Astrocyte (in vitro differentiated cells and primary cell): ENCODE measurements around the gene KIRREL3. TPM values are rescaled to one million over a fixed set of nuclear protein-coding genes. Genes with fewer than 3 reads are reported as not detected.

Source experiments
- DNase-seq: peaks from one replicate; pipeline ENCODE4 v3.0.0-alpha.2; 2010; ENCODE audit warnings: low read depth
- FAIRE-seq: peaks from 2 replicates; lab custom pipeline; 2011; peaks lifted over from hg19 to GRCh38; lab: Jason Lieb, UNC
- H2AFZ ChIP-seq: 2 replicates; pipeline ENCODE4 v1.6.0; 2012; ENCODE audit warnings: low read depth, low read length, inconsistent platforms
- H3K27ac ChIP-seq: 2 replicates; pipeline ENCODE4 v1.5.1; 2011; ENCODE audit warnings: low read depth, low read length, inconsistent platforms
- H3K27me3 ChIP-seq: 2 replicates; pipeline ENCODE4 v1.6.0; 2011; ENCODE audit warnings: low read length, inconsistent platforms; ENCODE audit not compliant: insufficient read depth
- H3K36me3 ChIP-seq: 2 replicates; pipeline ENCODE4 v1.5.1; 2011; ENCODE audit warnings: low read length, inconsistent platforms; ENCODE audit not compliant: insufficient read depth
- H3K4me1 ChIP-seq: 2 replicates; pipeline ENCODE4 v1.5.1; 2011; ENCODE audit warnings: low read length, inconsistent platforms; ENCODE audit not compliant: insufficient read depth
- H3K4me2 ChIP-seq: 2 replicates; pipeline ENCODE4 v1.6.0; 2012; ENCODE audit warnings: low read length, inconsistent platforms
- H3K4me3 ChIP-seq: 2 replicates; pipeline ENCODE4 v1.5.1; 2011; ENCODE audit warnings: low read depth, mild to moderate bottlenecking, low read length, inconsistent platforms; ENCODE audit not compliant: insufficient read depth
- H3K79me2 ChIP-seq: 2 replicates; pipeline ENCODE4 v1.6.0; 2012; ENCODE audit warnings: mild to moderate bottlenecking, low read length, inconsistent platforms; ENCODE audit not compliant: insufficient read depth
- H3K9ac ChIP-seq: 2 replicates; pipeline ENCODE4 v1.6.0; 2012; ENCODE audit warnings: mild to moderate bottlenecking, low read length, inconsistent platforms
- H3K9me3 ChIP-seq: 2 replicates; pipeline ENCODE4 v1.5.1; 2012; ENCODE audit warnings: low read depth, mild to moderate bottlenecking, low read length, inconsistent platforms; ENCODE audit not compliant: insufficient read depth
- H4K20me1 ChIP-seq: 2 replicates; pipeline ENCODE4 v1.6.0; 2012; ENCODE audit warnings: low read length, inconsistent platforms; ENCODE audit not compliant: insufficient read depth
- H3K27ac Mint-ChIP-seq: one replicate; pipeline ENCODE4 v1.8.0; 2021; ENCODE audit warnings: mild to moderate bottlenecking, mixed read lengths; ENCODE audit not compliant: unreplicated experiment
- H3K27me3 Mint-ChIP-seq: one replicate; pipeline ENCODE4 v1.8.0; 2021; ENCODE audit warnings: low read depth, mixed read lengths; ENCODE audit not compliant: unreplicated experiment
- H3K36me3 Mint-ChIP-seq: one replicate; pipeline ENCODE4 v1.8.0; 2021; ENCODE audit warnings: low read depth, mixed read lengths; ENCODE audit not compliant: unreplicated experiment
- H3K4me1 Mint-ChIP-seq: one replicate; pipeline ENCODE4 v1.8.0; 2021; ENCODE audit warnings: low read depth, mixed read lengths; ENCODE audit not compliant: unreplicated experiment
- H3K4me3 Mint-ChIP-seq: one replicate; pipeline ENCODE4 v1.8.0; 2021; ENCODE audit warnings: mild to moderate bottlenecking, moderate library complexity, mixed read lengths; ENCODE audit not compliant: unreplicated experiment
- H3K9me3 Mint-ChIP-seq: one replicate; pipeline ENCODE4 v1.8.0; 2021; ENCODE audit warnings: mild to moderate bottlenecking, mixed read lengths; ENCODE audit not compliant: unreplicated experiment
- CTCF ChIP-seq: IDR thresholded peaks from 2 replicates; pipeline ENCODE4 v1.5.1; 2011; ENCODE audit warnings: low read depth, mild to moderate bottlenecking, inconsistent platforms, low read length, moderate library complexity; ENCODE audit not compliant: insufficient read depth
- EZH2 ChIP-seq: IDR thresholded peaks from 2 replicates; pipeline ENCODE4 v1.6.1; 2012; ENCODE audit warnings: mild to moderate bottlenecking, low read length, inconsistent platforms; ENCODE audit not compliant: insufficient read depth
- total RNA-seq: library from RNA; stranded (reverse); gene quantifications from 2 replicates; pipeline ENCODE4 v1.2.1, GENCODE V29; 2021

Gene KIRREL3
- total RNA-seq, 1 donor from 2014 or later = 0.91 TPM

- H3K4me1 ChIP-seq = peaks cover 17% of the 10 kb centered on the region
- Mint-ChIP-seq H3K27me3 (peaks cover 13% of the 10 kb centered on the region), H3K36me3 (no peaks in the 10 kb centered on the region), H3K9me3 (peaks cover 2% of the 10 kb centered on the region), H3K4me1 (peaks cover 10% of the 10 kb centered on the region), H3K27ac (no peak overlapping the region), H3K4me3 (no peak overlapping the region)
- H2AFZ ChIP-seq = no peak overlapping the region
- no peak overlapping the region for H3K4me3 ChIP-seq
- no peak for DNase-seq
- H3K79me2 ChIP-seq = no peaks in the 10 kb centered on the region
- TF ChIP-seq EZH2 = no peak
- TF ChIP-seq CTCF = no peak
- no peak overlapping the region for H3K27ac ChIP-seq
- H3K27me3 ChIP-seq = no peaks in the 10 kb centered on the region
- FAIRE-seq = no peak
- H3K4me2 ChIP-seq = peak overlapping the region; percentile 47
- no peak overlapping the region for H3K9ac ChIP-seq
- H3K36me3 ChIP-seq = no peaks in the 10 kb centered on the region
- H4K20me1 ChIP-seq = no peaks in the 10 kb centered on the region
- no peaks in the 10 kb centered on the region for H3K9me3 ChIP-seq
Measured at GRCh38 chr11:126817523-126818450, 182.8 kb downstream of the KIRREL3 start.

- Histone ChIP-seq H3K27me3 (no peaks in the 10 kb centered on the region), H3K4me3 (no peak overlapping the region), H3K4me1 (peaks cover 17% of the 10 kb centered on the region), H3K4me2 (peak overlapping the region; percentile 47), H3K79me2 (no peaks in the 10 kb centered on the region), H2AFZ (no peak overlapping the region), H3K36me3 (no peaks in the 10 kb centered on the region), H3K9me3 (no peaks in the 10 kb centered on the region), H3K27ac (no peak overlapping the region), H3K9ac (no peak overlapping the region), H4K20me1 (no peaks in the 10 kb centered on the region)
- H3K27me3 Mint-ChIP-seq = peaks cover 8% of the 10 kb centered on the region
- no peaks in the 10 kb centered on the region for H3K36me3 Mint-ChIP-seq
- H3K27ac Mint-ChIP-seq = no peak overlapping the region
- DNase-seq (no peak), FAIRE-seq (no peak)
- no peak overlapping the region for H3K4me3 Mint-ChIP-seq
- peaks cover 10% of the 10 kb centered on the region for H3K4me1 Mint-ChIP-seq
- peaks cover 2% of the 10 kb centered on the region for H3K9me3 Mint-ChIP-seq
- TF ChIP-seq CTCF (no peak), EZH2 (no peak)
Measured at GRCh38 chr11:126817096-126817495, 183.5 kb downstream of the KIRREL3 start.

DNA sequence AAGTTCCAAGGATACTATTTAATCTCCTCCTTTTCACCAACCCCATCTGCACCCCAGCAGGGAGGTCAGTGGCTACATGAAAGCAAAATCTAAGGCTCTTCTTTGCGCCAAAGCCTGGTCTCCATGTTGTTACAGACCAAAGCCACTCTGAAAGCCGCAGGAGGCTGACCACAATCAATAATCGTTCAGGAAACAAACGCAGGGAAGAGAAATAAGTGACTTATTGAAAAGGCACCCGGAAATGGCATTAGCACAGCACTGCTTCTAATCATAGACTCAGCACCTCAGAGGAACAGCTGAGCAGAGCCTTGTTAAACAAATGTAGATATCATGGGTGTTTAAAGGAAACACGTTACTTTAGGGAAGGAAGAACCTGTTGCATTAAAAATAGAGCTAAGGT is 183.9 kb downstream of the KIRREL3 start:
- H3K4me1 ChIP-seq = peaks cover 17% of the 10 kb centered on the region
- Mint-ChIP-seq H3K36me3 (no peaks in the 10 kb centered on the region), H3K4me1 (peaks cover 10% of the 10 kb centered on the region), H3K9me3 (peaks cover 2% of the 10 kb centered on the region), H3K4me3 (no peak overlapping the region), H3K27me3 (peaks cover 8% of the 10 kb centered on the region), H3K27ac (no peak overlapping the region)
- H3K9me3 ChIP-seq = no peaks in the 10 kb centered on the region
- no peaks in the 10 kb centered on the region for H3K27me3 ChIP-seq
- no peak overlapping the region for H3K27ac ChIP-seq
- no peak overlapping the region for H2AFZ ChIP-seq
- no peak overlapping the region for H3K9ac ChIP-seq
- no peak for TF ChIP-seq EZH2
- TF ChIP-seq CTCF = no peak
- no peaks in the 10 kb centered on the region for H3K79me2 ChIP-seq
- peak; percentile 64 for DNase-seq
- no peaks in the 10 kb centered on the region for H3K36me3 ChIP-seq
- no peak for FAIRE-seq
- no peaks in the 10 kb centered on the region for H4K20me1 ChIP-seq
- H3K4me3 ChIP-seq = no peak overlapping the region
- H3K4me2 ChIP-seq = peak overlapping the region; percentile 47
